Measurements from ENCODE around the gene NFS1.
"Not testable (repeated sequence)": the region's sequence is repeated elsewhere in the genome, so short reads cannot be mapped to it uniquely, and the experiment has no call there.

The NFS1 gene

GRCh38 chr20:35718972-35719635 is 20.0 kb upstream of the NFS1 start:
- no peak overlapping the region for H3K27ac ChIP-seq

GRCh38 chr20:35718321-35718720 is 19.2 kb upstream of the NFS1 start:
- H3K27ac ChIP-seq, result not testable (repeated sequence)

More at GRCh38 chr20:35718972-35719635, 20.0 kb upstream of the NFS1 start:
- TF ChIP-seq ZFX (IDR thresholded peaks at IDR 0.05; ENCODE audit: borderline replicate concordance) (no peak), CTCF (IDR thresholded peaks at IDR 0.05) (no peak)

GRCh38 chr20:35716330-35716729 is 17.2 kb upstream of the NFS1 start:
- no peak overlapping the region for H3K27ac ChIP-seq
- TF ChIP-seq CTCF (IDR thresholded peaks at IDR 0.05), result no peak
- TF ChIP-seq ZFX (IDR thresholded peaks at IDR 0.05; ENCODE audit: borderline replicate concordance), result no peak

GRCh38 chr20:35715652-35716051 is 16.5 kb upstream of the NFS1 start:
- H3K27ac ChIP-seq, result no peak overlapping the region
- TF ChIP-seq CTCF (IDR thresholded peaks at IDR 0.05) (no peak), ZFX (IDR thresholded peaks at IDR 0.05; ENCODE audit: borderline replicate concordance) (no peak)

GRCh38 chr20:35714127-35714526 is 15.0 kb upstream of the NFS1 start:
- no peak overlapping the region for H3K27ac ChIP-seq
- no peak for TF ChIP-seq ZFX (IDR thresholded peaks at IDR 0.05; ENCODE audit: borderline replicate concordance)
- no peak for TF ChIP-seq CTCF (IDR thresholded peaks at IDR 0.05)

- not testable (repeated sequence) for H3K27ac ChIP-seq
Observed at GRCh38 chr20:35713120-35713519, 14.0 kb upstream of the NFS1 start.

GRCh38 chr20:35711588-35712209 is 12.5 kb upstream of the NFS1 start:
- TF ChIP-seq ZFX (IDR thresholded peaks at IDR 0.05; ENCODE audit: borderline replicate concordance) (no peak), CTCF (IDR thresholded peaks at IDR 0.05) (no peak)
- H3K27ac ChIP-seq, result no peak overlapping the region

- no peak overlapping the region for H3K27ac ChIP-seq
- TF ChIP-seq ZFX (IDR thresholded peaks at IDR 0.05; ENCODE audit: borderline replicate concordance) (no peak), CTCF (IDR thresholded peaks at IDR 0.05) (no peak)
Observed at GRCh38 chr20:35710884-35711587, 11.9 kb upstream of the NFS1 start.

Data from 22Rv1 (cell line).